Measurements from ENCODE around the gene PSAPL1.

Gene PSAPL1

GRCh38 chr4:7430965-7431695 is 3.6 kb downstream of the PSAPL1 start:
- no peak for DNase-seq (ENCODE audit: low spot score)

- no peak for DNase-seq (ENCODE audit: low spot score)
These were observed 4.3 kb downstream of the PSAPL1 start for GRCh38 chr4:7430368-7430964.

GRCh38 chr4:7429601-7430078 is 5.1 kb downstream of the PSAPL1 start:
- no peak for DNase-seq (ENCODE audit: low spot score)

- no peak for DNase-seq (ENCODE audit: low spot score)
These were observed 5.7 kb downstream of the PSAPL1 start for GRCh38 chr4:7429069-7429416.

- no peak for DNase-seq (ENCODE audit: low spot score)
These were observed 6.3 kb downstream of the PSAPL1 start for GRCh38 chr4:7428261-7429068.

GRCh38 chr4:7427831-7428260 is 6.9 kb downstream of the PSAPL1 start:
- DNase-seq (ENCODE audit: low spot score) = no peak

GRCh38 chr4:7427361-7427760 is 7.4 kb downstream of the PSAPL1 start:
- no peak for DNase-seq (ENCODE audit: low spot score)

GRCh38 chr4:7426525-7427171 is 8.1 kb downstream of the PSAPL1 start:
- DNase-seq (ENCODE audit: low spot score) = no peak

- DNase-seq (ENCODE audit: low spot score) = no peak
These were observed 8.9 kb downstream of the PSAPL1 start for GRCh38 chr4:7425591-7426468.

- DNase-seq (ENCODE audit: low spot score) = no peak
These were observed 9.6 kb downstream of the PSAPL1 start for GRCh38 chr4:7425124-7425523.

GRCh38 chr4:7424553-7425111 is 10.1 kb downstream of the PSAPL1 start:
- DNase-seq (ENCODE audit: low spot score) = no peak

GRCh38 chr4:7423801-7424552 is 10.8 kb downstream of the PSAPL1 start:
- DNase-seq (ENCODE audit: low spot score) = no peak

GRCh38 chr4:7423391-7423790 is 11.3 kb downstream of the PSAPL1 start:
- no peak for DNase-seq (ENCODE audit: low spot score)

GRCh38 chr4:7422898-7423180 is 11.9 kb downstream of the PSAPL1 start:
- DNase-seq (ENCODE audit: low spot score) = no peak

- DNase-seq (ENCODE audit: low spot score) = no peak
These were observed 12.4 kb downstream of the PSAPL1 start for GRCh38 chr4:7422151-7422897.

- no peak for DNase-seq (ENCODE audit: low spot score)
These were observed 13.2 kb downstream of the PSAPL1 start for GRCh38 chr4:7421356-7422150.

- no peak for DNase-seq (ENCODE audit: low spot score)
These were observed 14.1 kb downstream of the PSAPL1 start for GRCh38 chr4:7420661-7421040.

GRCh38 chr4:7419961-7420660 is 14.6 kb downstream of the PSAPL1 start:
- no peak for DNase-seq (ENCODE audit: low spot score)

All from AG08396 (cell line).